ENCODE measurements around the gene NR2C2. TPM values are rescaled to one million over a fixed set of nuclear protein-coding genes. Genes with fewer than 3 reads are reported as not detected.

Gene NR2C2
- total and polyA plus RNA-seq, 9 of the 15 experiments (the other 6 are each of a cell fraction or from before 2014, with no cell fraction given), result 6.1 to 33.0 (median 14.6) TPM

DNA sequence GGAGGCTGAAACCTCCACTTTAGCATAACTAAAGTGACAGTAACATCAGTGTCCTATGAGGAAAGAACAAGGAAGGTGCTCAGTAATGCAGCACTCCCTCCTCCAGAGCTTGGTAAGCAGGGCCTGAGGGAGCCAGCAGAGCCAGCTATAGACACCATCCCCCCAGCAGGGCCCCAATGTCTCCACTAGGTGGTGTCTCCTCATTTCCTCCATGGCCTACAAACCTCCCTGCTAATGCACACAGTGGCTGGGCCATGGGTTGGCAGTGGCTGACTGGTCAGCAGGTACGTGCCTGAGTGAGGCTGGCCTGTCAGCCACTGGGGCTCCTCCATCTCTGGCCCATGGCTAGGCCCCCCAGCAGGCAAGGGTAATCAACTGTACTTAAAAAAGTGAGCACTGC is 104.1 kb downstream of the NR2C2 start:
- FAIRE-seq, result peak; percentile 51
- Histone ChIP-seq H3K27ac (ENCODE audit: extremely low read depth, low read depth, low read length) (peak overlapping the region; percentile 7; the same call in 1 of the 3 replicates), H3K79me2 (ENCODE audit: control insufficient read depth, insufficient read depth, low read length) (peaks cover 80% of the 10 kb centered on the region), H3K9ac (ENCODE audit: insufficient read depth in 1 of 2, low read depth in 2 of 2, low read length in 2 of 2) (no peak overlapping the region; a peak in 1 of 4 replicates), H2AFZ (ENCODE audit: low read depth, low read length) (no peak overlapping the region), H3K9me3 (replicated peaks; ENCODE audit: control insufficient read depth, insufficient read depth, low read depth, low read length) (no peaks in the 10 kb centered on the region), H4K20me1 (replicated peaks; ENCODE audit: control insufficient read depth, insufficient read depth, low read length) (peaks cover 35% of the 10 kb centered on the region), H3K4me1 (replicated peaks in 1 of 2; ENCODE audit: control insufficient read depth in 2 of 2, insufficient read depth in 2 of 2, low read length in 2 of 2) (peaks cover 33 to 43% of the 10 kb centered on the region in 2 experiments), H3K9me1 (ENCODE audit: control insufficient read depth, insufficient read depth, low read length) (peaks cover 15% of the 10 kb centered on the region), H3K4me3 (no peak overlapping the region), H3K4me2 (ENCODE audit: insufficient read depth, low read length) (no peak overlapping the region), H3K27me3 (ENCODE audit: control insufficient read depth in 2 of 2, insufficient read depth in 2 of 2, low read length in 2 of 2) (no peaks in the 10 kb centered on the region), H3K36me3 (ENCODE audit: control insufficient read depth, insufficient read depth, low read length) (peaks cover 94% of the 10 kb centered on the region)
- ATAC-seq, result peak; percentile 90
- in situ Hi-C loops (cut with MboI), result no loop called here
- 90% methylated on average over 1 of the region's 1 CpG for WGBS (ENCODE audit: insufficient coverage, low coverage, missing lambda C conversion rate)
- ChIA-PET CTCF (ENCODE audit: low intra/inter-chr PET ratio) (no interaction called here), POLR2A (interaction anchor here (0.5 to 3.5 kb wide), 4 partner anchors 9 to 615 kb away, joined by 3 to 35 read pairs (median 4); partner anchors contain the start of gene MRPS25)
- BruUV-seq (replicated peaks), result no TSS peak
- intact Hi-C loops (cut with micrococcal nuclease), result loop anchor here (5.0 kb wide), 1 partner anchor 124 kb away; no protein-coding TSS in a partner anchor
- peak; percentile 69 to 79 (median 72) for DNase-seq (ENCODE audit: extremely low read depth in 1 of 4, low spot score in 3 of 4)
- TF ChIP-seq MCM5 (IDR thresholded peaks at IDR 0.05; ENCODE audit: low read depth) (no peak), ZNF224 (CRISPR knock-in tag; IDR thresholded peaks at IDR 0.05) (no peak), ZNF584 (CRISPR knock-in tag; IDR thresholded peaks at IDR 0.05; ENCODE audit: low read depth) (no peak), CREM (IDR thresholded peaks at IDR 0.05; ENCODE audit: low read depth) (0 out of 2 replicates have a peak, but pooled peaks have one; percentile 16), FOXP1 (CRISPR knock-in tag; IDR thresholded peaks at IDR 0.05) (no peak), ZNF740 (CRISPR knock-in tag; IDR thresholded peaks at IDR 0.05) (0 out of 2 replicates have a peak, but pooled peaks have one; percentile 23), ZNF740 (tag; IDR thresholded peaks at IDR 0.05) (no peak), SUPT5H (IDR thresholded peaks at IDR 0.05) (no peak; the same call in 1 of the 2 replicates), ELF4 (CRISPR knock-in tag; IDR thresholded peaks at IDR 0.05) (no peak), CC2D1A (IDR thresholded peaks at IDR 0.05) (no peak), FOS (IDR thresholded peaks at IDR 0.05; ENCODE audit: extremely low read depth, insufficient read length) (no peak), CEBPB (tag; IDR thresholded peaks at IDR 0.05) (no peak), TBP (optimal IDR thresholded peaks at IDR 0.05; ENCODE audit: low read depth, low read length) (no peak), HMG20B (CRISPR knock-in tag; IDR thresholded peaks at IDR 0.05) (no peak), HDAC8 (tag; IDR thresholded peaks at IDR 0.05) (no peak), JUND (IDR thresholded peaks at IDR 0.05; ENCODE audit: borderline replicate concordance, low read depth, low read length) (no peak), JUND (tag; IDR thresholded peaks at IDR 0.05; ENCODE audit: borderline replicate concordance, low read depth, low read length) (peak; percentile 25; the same call in 1 of the 3 replicates), ARID3B (CRISPR knock-in tag; IDR thresholded peaks at IDR 0.05; ENCODE audit: borderline replicate concordance) (no peak)
- TF ChIP-seq, protein P1, sequence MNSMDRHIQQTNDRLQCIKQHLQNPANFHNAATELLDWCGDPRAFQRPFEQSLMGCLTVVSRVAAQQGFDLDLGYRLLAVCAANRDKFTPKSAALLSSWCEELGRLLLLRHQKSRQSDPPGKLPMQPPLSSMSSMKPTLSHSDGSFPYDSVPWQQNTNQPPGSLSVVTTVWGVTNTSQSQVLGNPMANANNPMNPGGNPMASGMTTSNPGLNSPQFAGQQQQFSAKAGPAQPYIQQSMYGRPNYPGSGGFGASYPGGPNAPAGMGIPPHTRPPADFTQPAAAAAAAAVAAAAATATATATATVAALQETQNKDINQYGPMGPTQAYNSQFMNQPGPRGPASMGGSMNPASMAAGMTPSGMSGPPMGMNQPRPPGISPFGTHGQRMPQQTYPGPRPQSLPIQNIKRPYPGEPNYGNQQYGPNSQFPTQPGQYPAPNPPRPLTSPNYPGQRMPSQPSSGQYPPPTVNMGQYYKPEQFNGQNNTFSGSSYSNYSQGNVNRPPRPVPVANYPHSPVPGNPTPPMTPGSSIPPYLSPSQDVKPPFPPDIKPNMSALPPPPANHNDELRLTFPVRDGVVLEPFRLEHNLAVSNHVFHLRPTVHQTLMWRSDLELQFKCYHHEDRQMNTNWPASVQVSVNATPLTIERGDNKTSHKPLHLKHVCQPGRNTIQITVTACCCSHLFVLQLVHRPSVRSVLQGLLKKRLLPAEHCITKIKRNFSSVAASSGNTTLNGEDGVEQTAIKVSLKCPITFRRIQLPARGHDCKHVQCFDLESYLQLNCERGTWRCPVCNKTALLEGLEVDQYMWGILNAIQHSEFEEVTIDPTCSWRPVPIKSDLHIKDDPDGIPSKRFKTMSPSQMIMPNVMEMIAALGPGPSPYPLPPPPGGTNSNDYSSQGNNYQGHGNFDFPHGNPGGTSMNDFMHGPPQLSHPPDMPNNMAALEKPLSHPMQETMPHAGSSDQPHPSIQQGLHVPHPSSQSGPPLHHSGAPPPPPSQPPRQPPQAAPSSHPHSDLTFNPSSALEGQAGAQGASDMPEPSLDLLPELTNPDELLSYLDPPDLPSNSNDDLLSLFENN (IDR thresholded peaks at IDR 0.05; ENCODE audit: low read depth in 2 of 2, low read length in 2 of 2), result no peak
